Measurements from ENCODE around the gene DNAJC5G. TPM values are rescaled to one million over a fixed set of nuclear protein-coding genes. Genes with fewer than 3 reads are reported as not detected.

DNAJC5G gene
- total RNA-seq, 1 experiment from 2014 or later, result not detected

GRCh38 chr2:27247893-27248292, 27.3 kb upstream of the DNAJC5G start:
- Histone ChIP-seq H3K27ac (no peak overlapping the region), H3K9me2 (ENCODE audit: insufficient read depth) (no peaks in the 10 kb centered on the region), H3F3A (ENCODE audit: insufficient read depth, low read depth) (peaks cover 4% of the 10 kb centered on the region; the same call in 1 of the 2 replicates), H3K4me2 (no peak overlapping the region), H3K4me3 (no peak overlapping the region), H3K9me3 (ENCODE audit: insufficient read depth, low read depth) (no peaks in the 10 kb centered on the region), H3K4me1 (replicated peaks; ENCODE audit: insufficient read depth) (no peaks in the 10 kb centered on the region), H4K20me1 (ENCODE audit: insufficient read depth) (no peaks in the 10 kb centered on the region), H3K79me2 (ENCODE audit: low read depth) (no peaks in the 10 kb centered on the region), H3K36me3 (ENCODE audit: low read depth) (no peaks in the 10 kb centered on the region; the same call in 1 of the 2 replicates), H3K27me3 (ENCODE audit: insufficient read depth, low read depth) (no peaks in the 10 kb centered on the region; the same call in 1 of the 2 replicates), H2AFZ (no peak overlapping the region)
- POLR2A ChIA-PET (ENCODE audit: unreplicated experiment), result no interaction called here
- no peak for DNase-seq
- intact Hi-C loops (cut with micrococcal nuclease; ENCODE audit: unreplicated experiment), result no loop called here
- CTCF ChIA-PET, result no interaction called here
- no peak for TF ChIP-seq CTCF (conservative IDR thresholded peaks at IDR 0.05)
- no peak for TF ChIP-seq EZH2 (IDR thresholded peaks at IDR 0.05; ENCODE audit: low read depth)
- BruUV-seq (replicated peaks), result no TSS peak

GRCh38 chr2:27249159-27249890, 25.9 kb upstream of the DNAJC5G start:
- no peaks in the 10 kb centered on the region for H4K20me1 ChIP-seq (ENCODE audit: insufficient read depth)
- H3K36me3 ChIP-seq (ENCODE audit: low read depth), result no peaks in the 10 kb centered on the region
- ChIA-PET POLR2A (ENCODE audit: unreplicated experiment) (interaction anchor here (0.6 kb wide), 1 partner anchor 56 kb away, joined by 3 read pairs; no protein-coding TSS in a partner anchor), CTCF (interaction anchor here (0.5 kb wide), 1 partner anchor 176 kb away, joined by 9 read pairs; no protein-coding TSS in a partner anchor)
- H3K4me1 ChIP-seq (replicated peaks; ENCODE audit: insufficient read depth), result no peaks in the 10 kb centered on the region
- no peak for TF ChIP-seq CTCF (conservative IDR thresholded peaks at IDR 0.05)
- TF ChIP-seq EZH2 (IDR thresholded peaks at IDR 0.05; ENCODE audit: low read depth), result no peak
- H3K27me3 ChIP-seq (ENCODE audit: insufficient read depth, low read depth), result no peaks in the 10 kb centered on the region; the same call in 1 of the 2 replicates
- H3K9me2 ChIP-seq (ENCODE audit: insufficient read depth), result no peaks in the 10 kb centered on the region
- H3F3A ChIP-seq (ENCODE audit: insufficient read depth, low read depth), result peaks cover 4% of the 10 kb centered on the region; the same call in 1 of the 2 replicates
- no peak overlapping the region for H2AFZ ChIP-seq
- no peak overlapping the region for H3K4me3 ChIP-seq
- no peaks in the 10 kb centered on the region for H3K79me2 ChIP-seq (ENCODE audit: low read depth)
- intact Hi-C loops (cut with micrococcal nuclease; ENCODE audit: unreplicated experiment), result no loop called here
- BruUV-seq (replicated peaks), result no TSS peak
- H3K4me2 ChIP-seq, result no peak overlapping the region
- DNase-seq, result no peak
- H3K9me3 ChIP-seq (ENCODE audit: insufficient read depth, low read depth), result no peaks in the 10 kb centered on the region
- H3K27ac ChIP-seq, result no peak overlapping the region

DNA sequence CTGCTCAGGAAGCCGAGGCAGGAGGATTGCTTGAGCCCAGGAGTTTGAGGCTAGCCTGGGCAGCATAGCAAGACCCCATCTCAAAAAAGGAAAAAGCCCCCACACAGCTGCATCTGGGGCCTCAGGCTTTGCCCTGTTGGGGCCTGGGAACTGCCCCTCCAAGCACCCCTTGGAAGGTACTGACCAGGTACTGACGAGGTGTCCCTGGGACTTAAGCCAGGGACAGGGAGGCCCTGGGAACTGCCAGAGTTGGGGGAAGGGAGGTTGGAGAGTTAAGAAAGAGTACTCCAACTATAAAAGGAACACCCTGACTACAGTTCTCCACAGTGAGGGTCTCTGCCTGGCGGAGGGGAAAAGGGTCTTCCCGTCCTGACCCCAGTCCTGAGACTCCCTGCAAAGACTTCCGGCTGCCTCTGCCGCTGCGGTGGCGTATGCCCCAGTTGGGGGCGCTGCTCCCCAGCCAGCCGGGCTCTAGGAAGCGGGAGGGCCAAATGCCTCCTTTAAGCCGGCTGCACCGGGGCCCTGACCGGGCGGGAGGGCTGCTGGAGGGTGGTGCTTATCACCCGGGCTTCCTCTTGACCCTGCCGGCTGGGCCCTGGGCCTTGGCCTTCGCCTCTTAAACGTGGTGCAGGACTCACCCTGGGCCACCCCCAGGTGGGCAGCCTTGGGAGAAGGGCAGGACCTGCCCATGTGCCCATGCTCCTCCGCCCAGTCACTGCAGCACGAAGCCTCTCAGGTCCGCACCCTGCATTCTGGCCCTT, 25.2 kb upstream of the DNAJC5G start:
- ChIA-PET POLR2A (ENCODE audit: unreplicated experiment) (no interaction called here), CTCF (interaction anchor here (0.6 kb wide), 1 partner anchor 53 kb away, joined by 3 read pairs; no protein-coding TSS in a partner anchor)
- Histone ChIP-seq H3K4me1 (replicated peaks; ENCODE audit: insufficient read depth) (no peaks in the 10 kb centered on the region), H3K9me3 (ENCODE audit: insufficient read depth, low read depth) (no peaks in the 10 kb centered on the region), H3K4me3 (no peak overlapping the region), H2AFZ (no peak overlapping the region), H3F3A (ENCODE audit: insufficient read depth, low read depth) (peaks cover 4% of the 10 kb centered on the region; the same call in 1 of the 2 replicates), H3K79me2 (ENCODE audit: low read depth) (no peaks in the 10 kb centered on the region), H3K36me3 (ENCODE audit: low read depth) (no peaks in the 10 kb centered on the region), H3K27me3 (ENCODE audit: insufficient read depth, low read depth) (no peaks in the 10 kb centered on the region; the same call in 1 of the 2 replicates), H3K27ac (no peak overlapping the region), H3K9me2 (ENCODE audit: insufficient read depth) (no peaks in the 10 kb centered on the region), H4K20me1 (ENCODE audit: insufficient read depth) (no peaks in the 10 kb centered on the region), H3K4me2 (no peak overlapping the region)
- TF ChIP-seq EZH2 (IDR thresholded peaks at IDR 0.05; ENCODE audit: low read depth), result no peak
- TF ChIP-seq CTCF (conservative IDR thresholded peaks at IDR 0.05), result peak; percentile 72
- peak in 1 of 2 experiments; percentile 50 for DNase-seq
- no TSS peak for BruUV-seq (replicated peaks)
- intact Hi-C loops (cut with micrococcal nuclease; ENCODE audit: unreplicated experiment), result loop anchor here (1.0 kb wide), 2 partner anchors 30 to 53 kb away; no protein-coding TSS in a partner anchor
